Fibroblast of gingiva (primary cell): Measurements from ENCODE around the gene EPS8.

Source experiments
- DNase-seq: peaks from one replicate; pipeline ENCODE4 v3.0.0-alpha.2; 2011; ENCODE audit warnings: low read depth

The EPS8 gene

GRCh38 chr12:15717940-15718567 lies 71.1 kb downstream of the EPS8 start:
- DNase-seq, result no peak

GRCh38 chr12:15716581-15716980 lies 72.6 kb downstream of the EPS8 start:
- peak; percentile 58 for DNase-seq

- DNase-seq, result no peak
Measured at GRCh38 chr12:15714256-15714655, 74.9 kb downstream of the EPS8 start.

GRCh38 chr12:15712823-15713660 lies 76.1 kb downstream of the EPS8 start:
- no peak for DNase-seq

GRCh38 chr12:15712160-15712559 lies 77.0 kb downstream of the EPS8 start:
- no peak for DNase-seq

GRCh38 chr12:15710860-15711510 lies 78.2 kb downstream of the EPS8 start:
- no peak for DNase-seq

GRCh38 chr12:15709551-15709950 lies 79.6 kb downstream of the EPS8 start:
- no peak for DNase-seq

- DNase-seq, result no peak
Measured at GRCh38 chr12:15708396-15709076, 80.7 kb downstream of the EPS8 start.

- DNase-seq, result no peak
Measured at GRCh38 chr12:15707516-15708199, 81.5 kb downstream of the EPS8 start.

- no peak for DNase-seq
Measured at GRCh38 chr12:15706010-15706676, 83.0 kb downstream of the EPS8 start.

- DNase-seq, result no peak
Measured at GRCh38 chr12:15705606-15706005, 83.6 kb downstream of the EPS8 start.

- DNase-seq, result no peak
Measured at GRCh38 chr12:15702276-15702675, 86.9 kb downstream of the EPS8 start.

GRCh38 chr12:15701631-15702156 lies 87.5 kb downstream of the EPS8 start:
- peak; percentile 71 for DNase-seq

- DNase-seq, result no peak
Measured at GRCh38 chr12:15701206-15701605, 88.0 kb downstream of the EPS8 start.

GRCh38 chr12:15700595-15700994 lies 88.6 kb downstream of the EPS8 start:
- peak; percentile 81 for DNase-seq

GRCh38 chr12:15699886-15700285 lies 89.3 kb downstream of the EPS8 start:
- DNase-seq, result no peak

- DNase-seq, result peak; percentile 22
Measured at GRCh38 chr12:15698377-15698871, 90.8 kb downstream of the EPS8 start.

GRCh38 chr12:15697201-15697600 lies 92.0 kb downstream of the EPS8 start:
- no peak for DNase-seq

- peak; percentile 47 for DNase-seq
Measured at GRCh38 chr12:15693228-15693911, 95.8 kb downstream of the EPS8 start.

GRCh38 chr12:15691388-15691787 lies 97.8 kb downstream of the EPS8 start:
- DNase-seq, result no peak
